Measurements from ENCODE around the gene TAC1. TPM values are rescaled to one million over a fixed set of nuclear protein-coding genes. Genes with fewer than 3 reads are reported as not detected.

The TAC1 gene
- total and polyA plus RNA-seq, 2 experiments from 2014 or later: 7.5 to 8.7 TPM

DNA sequence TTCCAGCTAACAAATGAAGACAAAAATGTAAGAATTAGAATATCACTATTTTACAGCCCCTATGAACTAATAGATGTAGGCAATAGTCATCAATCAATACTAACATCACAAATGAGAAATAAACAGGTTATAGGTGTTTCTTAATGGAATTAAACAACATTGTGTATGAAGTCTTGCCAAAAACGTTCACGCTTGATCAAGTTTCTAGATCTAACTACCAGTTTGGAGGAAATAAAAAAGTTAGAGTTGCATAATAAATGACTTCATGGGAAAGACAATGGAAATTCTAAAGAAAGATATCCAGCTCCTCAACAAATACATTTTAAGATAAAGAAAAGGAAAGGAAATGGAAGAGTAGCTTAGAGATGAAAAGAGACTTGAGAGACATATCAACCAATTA, 19.7 kb downstream of the TAC1 start:
- no peak overlapping the region for H3K27ac Mint-ChIP-seq
- no peaks in the 10 kb centered on the region for H3K4me1 Mint-ChIP-seq
- Histone ChIP-seq H3K4me2 (no peak overlapping the region), H3K9me2 (ENCODE audit: insufficient read depth) (no peaks in the 10 kb centered on the region), H3K79me2 (replicated peaks; ENCODE audit: insufficient read depth) (no peaks in the 10 kb centered on the region), H3K4me3 (no peak overlapping the region), H3F3A (replicated peaks; ENCODE audit: low read depth) (no peaks in the 10 kb centered on the region), H2AFZ (no peak overlapping the region), H3K27ac (ENCODE audit: low read depth) (no peak overlapping the region), H4K20me1 (replicated peaks; ENCODE audit: insufficient read depth) (no peaks in the 10 kb centered on the region), H3K27me3 (ENCODE audit: insufficient read depth) (no peaks in the 10 kb centered on the region), H3K4me1 (ENCODE audit: insufficient read depth) (no peaks in the 10 kb centered on the region), H3K36me3 (ENCODE audit: insufficient read depth) (no peaks in the 10 kb centered on the region)
- TF ChIP-seq, protein P1, sequence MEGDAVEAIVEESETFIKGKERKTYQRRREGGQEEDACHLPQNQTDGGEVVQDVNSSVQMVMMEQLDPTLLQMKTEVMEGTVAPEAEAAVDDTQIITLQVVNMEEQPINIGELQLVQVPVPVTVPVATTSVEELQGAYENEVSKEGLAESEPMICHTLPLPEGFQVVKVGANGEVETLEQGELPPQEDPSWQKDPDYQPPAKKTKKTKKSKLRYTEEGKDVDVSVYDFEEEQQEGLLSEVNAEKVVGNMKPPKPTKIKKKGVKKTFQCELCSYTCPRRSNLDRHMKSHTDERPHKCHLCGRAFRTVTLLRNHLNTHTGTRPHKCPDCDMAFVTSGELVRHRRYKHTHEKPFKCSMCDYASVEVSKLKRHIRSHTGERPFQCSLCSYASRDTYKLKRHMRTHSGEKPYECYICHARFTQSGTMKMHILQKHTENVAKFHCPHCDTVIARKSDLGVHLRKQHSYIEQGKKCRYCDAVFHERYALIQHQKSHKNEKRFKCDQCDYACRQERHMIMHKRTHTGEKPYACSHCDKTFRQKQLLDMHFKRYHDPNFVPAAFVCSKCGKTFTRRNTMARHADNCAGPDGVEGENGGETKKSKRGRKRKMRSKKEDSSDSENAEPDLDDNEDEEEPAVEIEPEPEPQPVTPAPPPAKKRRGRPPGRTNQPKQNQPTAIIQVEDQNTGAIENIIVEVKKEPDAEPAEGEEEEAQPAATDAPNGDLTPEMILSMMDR (conservative IDR thresholded peaks at IDR 0.05; ENCODE audit: low read depth in 2 of 2): no peak
- TF ChIP-seq NANOG (IDR thresholded peaks at IDR 0.05; ENCODE audit: borderline replicate concordance): no peak
- TF ChIP-seq, protein P2, sequence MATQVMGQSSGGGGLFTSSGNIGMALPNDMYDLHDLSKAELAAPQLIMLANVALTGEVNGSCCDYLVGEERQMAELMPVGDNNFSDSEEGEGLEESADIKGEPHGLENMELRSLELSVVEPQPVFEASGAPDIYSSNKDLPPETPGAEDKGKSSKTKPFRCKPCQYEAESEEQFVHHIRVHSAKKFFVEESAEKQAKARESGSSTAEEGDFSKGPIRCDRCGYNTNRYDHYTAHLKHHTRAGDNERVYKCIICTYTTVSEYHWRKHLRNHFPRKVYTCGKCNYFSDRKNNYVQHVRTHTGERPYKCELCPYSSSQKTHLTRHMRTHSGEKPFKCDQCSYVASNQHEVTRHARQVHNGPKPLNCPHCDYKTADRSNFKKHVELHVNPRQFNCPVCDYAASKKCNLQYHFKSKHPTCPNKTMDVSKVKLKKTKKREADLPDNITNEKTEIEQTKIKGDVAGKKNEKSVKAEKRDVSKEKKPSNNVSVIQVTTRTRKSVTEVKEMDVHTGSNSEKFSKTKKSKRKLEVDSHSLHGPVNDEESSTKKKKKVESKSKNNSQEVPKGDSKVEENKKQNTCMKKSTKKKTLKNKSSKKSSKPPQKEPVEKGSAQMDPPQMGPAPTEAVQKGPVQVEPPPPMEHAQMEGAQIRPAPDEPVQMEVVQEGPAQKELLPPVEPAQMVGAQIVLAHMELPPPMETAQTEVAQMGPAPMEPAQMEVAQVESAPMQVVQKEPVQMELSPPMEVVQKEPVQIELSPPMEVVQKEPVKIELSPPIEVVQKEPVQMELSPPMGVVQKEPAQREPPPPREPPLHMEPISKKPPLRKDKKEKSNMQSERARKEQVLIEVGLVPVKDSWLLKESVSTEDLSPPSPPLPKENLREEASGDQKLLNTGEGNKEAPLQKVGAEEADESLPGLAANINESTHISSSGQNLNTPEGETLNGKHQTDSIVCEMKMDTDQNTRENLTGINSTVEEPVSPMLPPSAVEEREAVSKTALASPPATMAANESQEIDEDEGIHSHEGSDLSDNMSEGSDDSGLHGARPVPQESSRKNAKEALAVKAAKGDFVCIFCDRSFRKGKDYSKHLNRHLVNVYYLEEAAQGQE (IDR thresholded peaks at IDR 0.05; ENCODE audit: unreplicated experiment): no peak
- TF ChIP-seq EZH2 (IDR thresholded peaks at IDR 0.05; ENCODE audit: low read depth, unreplicated experiment): no peak
- TF ChIP-seq, protein P3, sequence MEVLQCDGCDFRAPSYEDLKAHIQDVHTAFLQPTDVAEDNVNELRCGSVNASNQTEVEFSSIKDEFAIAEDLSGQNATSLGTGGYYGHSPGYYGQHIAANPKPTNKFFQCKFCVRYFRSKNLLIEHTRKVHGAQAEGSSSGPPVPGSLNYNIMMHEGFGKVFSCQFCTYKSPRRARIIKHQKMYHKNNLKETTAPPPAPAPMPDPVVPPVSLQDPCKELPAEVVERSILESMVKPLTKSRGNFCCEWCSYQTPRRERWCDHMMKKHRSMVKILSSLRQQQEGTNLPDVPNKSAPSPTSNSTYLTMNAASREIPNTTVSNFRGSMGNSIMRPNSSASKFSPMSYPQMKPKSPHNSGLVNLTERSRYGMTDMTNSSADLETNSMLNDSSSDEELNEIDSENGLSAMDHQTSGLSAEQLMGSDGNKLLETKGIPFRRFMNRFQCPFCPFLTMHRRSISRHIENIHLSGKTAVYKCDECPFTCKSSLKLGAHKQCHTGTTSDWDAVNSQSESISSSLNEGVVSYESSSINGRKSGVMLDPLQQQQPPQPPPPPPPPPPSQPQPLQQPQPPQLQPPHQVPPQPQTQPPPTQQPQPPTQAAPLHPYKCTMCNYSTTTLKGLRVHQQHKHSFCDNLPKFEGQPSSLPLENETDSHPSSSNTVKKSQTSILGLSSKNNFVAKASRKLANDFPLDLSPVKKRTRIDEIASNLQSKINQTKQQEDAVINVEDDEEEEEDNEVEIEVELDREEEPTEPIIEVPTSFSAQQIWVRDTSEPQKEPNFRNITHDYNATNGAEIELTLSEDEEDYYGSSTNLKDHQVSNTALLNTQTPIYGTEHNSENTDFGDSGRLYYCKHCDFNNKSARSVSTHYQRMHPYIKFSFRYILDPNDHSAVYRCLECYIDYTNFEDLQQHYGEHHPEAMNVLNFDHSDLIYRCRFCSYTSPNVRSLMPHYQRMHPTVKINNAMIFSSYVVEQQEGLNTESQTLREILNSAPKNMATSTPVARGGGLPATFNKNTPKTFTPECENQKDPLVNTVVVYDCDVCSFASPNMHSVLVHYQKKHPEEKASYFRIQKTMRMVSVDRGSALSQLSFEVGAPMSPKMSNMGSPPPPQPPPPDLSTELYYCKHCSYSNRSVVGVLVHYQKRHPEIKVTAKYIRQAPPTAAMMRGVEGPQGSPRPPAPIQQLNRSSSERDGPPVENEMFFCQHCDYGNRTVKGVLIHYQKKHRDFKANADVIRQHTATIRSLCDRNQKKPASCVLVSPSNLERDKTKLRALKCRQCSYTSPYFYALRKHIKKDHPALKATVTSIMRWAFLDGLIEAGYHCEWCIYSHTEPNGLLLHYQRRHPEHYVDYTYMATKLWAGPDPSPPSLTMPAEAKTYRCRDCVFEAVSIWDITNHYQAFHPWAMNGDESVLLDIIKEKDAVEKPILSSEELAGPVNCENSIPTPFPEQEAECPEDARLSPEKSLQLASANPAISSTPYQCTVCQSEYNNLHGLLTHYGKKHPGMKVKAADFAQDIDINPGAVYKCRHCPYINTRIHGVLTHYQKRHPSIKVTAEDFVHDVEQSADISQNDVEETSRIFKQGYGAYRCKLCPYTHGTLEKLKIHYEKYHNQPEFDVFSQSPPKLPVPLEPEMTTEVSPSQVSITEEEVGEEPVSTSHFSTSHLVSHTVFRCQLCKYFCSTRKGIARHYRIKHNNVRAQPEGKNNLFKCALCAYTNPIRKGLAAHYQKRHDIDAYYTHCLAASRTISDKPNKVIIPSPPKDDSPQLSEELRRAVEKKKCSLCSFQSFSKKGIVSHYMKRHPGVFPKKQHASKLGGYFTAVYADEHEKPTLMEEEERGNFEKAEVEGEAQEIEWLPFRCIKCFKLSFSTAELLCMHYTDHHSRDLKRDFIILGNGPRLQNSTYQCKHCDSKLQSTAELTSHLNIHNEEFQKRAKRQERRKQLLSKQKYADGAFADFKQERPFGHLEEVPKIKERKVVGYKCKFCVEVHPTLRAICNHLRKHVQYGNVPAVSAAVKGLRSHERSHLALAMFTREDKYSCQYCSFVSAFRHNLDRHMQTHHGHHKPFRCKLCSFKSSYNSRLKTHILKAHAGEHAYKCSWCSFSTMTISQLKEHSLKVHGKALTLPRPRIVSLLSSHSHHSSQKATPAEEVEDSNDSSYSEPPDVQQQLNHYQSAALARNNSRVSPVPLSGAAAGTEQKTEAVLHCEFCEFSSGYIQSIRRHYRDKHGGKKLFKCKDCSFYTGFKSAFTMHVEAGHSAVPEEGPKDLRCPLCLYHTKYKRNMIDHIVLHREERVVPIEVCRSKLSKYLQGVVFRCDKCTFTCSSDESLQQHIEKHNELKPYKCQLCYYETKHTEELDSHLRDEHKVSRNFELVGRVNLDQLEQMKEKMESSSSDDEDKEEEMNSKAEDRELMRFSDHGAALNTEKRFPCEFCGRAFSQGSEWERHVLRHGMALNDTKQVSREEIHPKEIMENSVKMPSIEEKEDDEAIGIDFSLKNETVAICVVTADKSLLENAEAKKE (CRISPR knock-in tag; IDR thresholded peaks at IDR 0.05): no peak
- no peak for TF ChIP-seq JUNB (IDR thresholded peaks at IDR 0.05; ENCODE audit: unreplicated experiment)
- TF ChIP-seq, protein P4, sequence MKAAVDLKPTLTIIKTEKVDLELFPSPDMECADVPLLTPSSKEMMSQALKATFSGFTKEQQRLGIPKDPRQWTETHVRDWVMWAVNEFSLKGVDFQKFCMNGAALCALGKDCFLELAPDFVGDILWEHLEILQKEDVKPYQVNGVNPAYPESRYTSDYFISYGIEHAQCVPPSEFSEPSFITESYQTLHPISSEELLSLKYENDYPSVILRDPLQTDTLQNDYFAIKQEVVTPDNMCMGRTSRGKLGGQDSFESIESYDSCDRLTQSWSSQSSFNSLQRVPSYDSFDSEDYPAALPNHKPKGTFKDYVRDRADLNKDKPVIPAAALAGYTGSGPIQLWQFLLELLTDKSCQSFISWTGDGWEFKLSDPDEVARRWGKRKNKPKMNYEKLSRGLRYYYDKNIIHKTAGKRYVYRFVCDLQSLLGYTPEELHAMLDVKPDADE (IDR thresholded peaks at IDR 0.05): no peak
- TF ChIP-seq STAT1 (IDR thresholded peaks at IDR 0.05; ENCODE audit: unreplicated experiment): no peak
- TF ChIP-seq EZH2phosphoT487 (IDR thresholded peaks at IDR 0.05; ENCODE audit: unreplicated experiment): no peak
- TF ChIP-seq CREB1 (CRISPR knock-in tag; IDR thresholded peaks at IDR 0.05; ENCODE audit: low read depth): no peak
- no peak for TF ChIP-seq ZNF331 (CRISPR knock-in tag; IDR thresholded peaks at IDR 0.05; ENCODE audit: low read depth)
- no peak for TF ChIP-seq POLR2AphosphoS5 (IDR thresholded peaks at IDR 0.05; ENCODE audit: low read depth)
- no peak for TF ChIP-seq ZNF114 (CRISPR knock-in tag; IDR thresholded peaks at IDR 0.05)
- H3K36me3 Mint-ChIP-seq (ENCODE audit: low read depth): no peaks in the 10 kb centered on the region
- DNase-seq (ENCODE audit: low spot score): no peak
- ATAC-seq: no peak
- no peaks in the 10 kb centered on the region for H3K9me3 Mint-ChIP-seq
- H3K4me3 Mint-ChIP-seq: no peak overlapping the region
- H3K27me3 Mint-ChIP-seq (ENCODE audit: insufficient read depth, low read depth, poor library complexity): no peaks in the 10 kb centered on the region

All from GM23338 (cell line).